MM.1S (cell line): Measurements from ENCODE around the gene AGAP1.

Experiments used
- EZH2 ChIP-seq: fragments of 300-600 bp; sonication (generic); optimal IDR thresholded peaks from 2 replicates; pipeline ENCODE3; 2017; ENCODE audit warnings: low read depth, mild to moderate bottlenecking, antibody characterized with exemption, low read length, mixed read lengths
- TF ChIP-seq, protein P1 (sequence below): fragments of 300-600 bp; sonication (generic); IDR thresholded peaks from 2 replicates; pipeline ENCODE4 v1.5.1; 2016; ENCODE audit warnings: antibody characterized with exemption, low read length, mixed read lengths

DNA sequence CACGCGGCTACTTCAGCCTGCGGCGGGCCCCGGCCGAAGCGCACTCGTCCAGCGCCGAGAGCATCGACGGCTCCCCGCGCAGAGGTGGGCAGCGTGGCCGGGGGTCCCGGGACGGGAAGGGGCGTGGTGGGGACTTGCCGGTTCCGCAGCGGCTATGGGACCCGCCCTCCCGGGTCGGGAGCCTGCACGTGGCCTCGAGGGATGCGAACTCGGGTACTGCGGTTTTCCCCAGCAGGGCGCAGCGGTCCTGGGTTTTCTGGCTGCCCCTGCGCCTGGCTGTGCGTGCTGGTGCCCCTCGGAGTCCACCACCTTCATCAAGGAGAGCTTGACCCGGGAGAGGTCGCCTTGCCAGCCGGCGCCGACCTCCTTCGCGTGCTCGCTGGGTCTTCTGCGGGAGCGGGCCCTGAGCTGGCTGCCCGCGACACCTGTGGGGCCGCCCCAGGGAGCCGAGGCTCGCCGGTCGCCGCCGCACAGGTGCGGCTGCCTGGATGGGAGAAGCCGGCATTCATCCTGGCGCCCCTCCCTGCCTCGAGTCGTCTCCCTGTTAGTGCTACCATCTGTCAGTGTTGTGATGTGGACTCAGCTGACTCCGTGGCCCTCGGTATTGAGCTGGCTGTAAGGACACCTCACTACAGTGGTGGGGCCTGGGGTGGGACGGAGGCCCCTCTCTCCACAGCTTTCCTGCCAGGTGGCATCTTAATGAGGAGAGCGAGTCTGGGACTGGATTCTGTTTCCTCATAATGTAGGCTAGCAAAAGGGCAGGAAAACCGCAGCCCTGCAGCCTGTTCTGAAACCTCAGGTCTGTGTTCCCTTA lies 177.3 kb downstream of the AGAP1 start:
- TF ChIP-seq, protein P1, sequence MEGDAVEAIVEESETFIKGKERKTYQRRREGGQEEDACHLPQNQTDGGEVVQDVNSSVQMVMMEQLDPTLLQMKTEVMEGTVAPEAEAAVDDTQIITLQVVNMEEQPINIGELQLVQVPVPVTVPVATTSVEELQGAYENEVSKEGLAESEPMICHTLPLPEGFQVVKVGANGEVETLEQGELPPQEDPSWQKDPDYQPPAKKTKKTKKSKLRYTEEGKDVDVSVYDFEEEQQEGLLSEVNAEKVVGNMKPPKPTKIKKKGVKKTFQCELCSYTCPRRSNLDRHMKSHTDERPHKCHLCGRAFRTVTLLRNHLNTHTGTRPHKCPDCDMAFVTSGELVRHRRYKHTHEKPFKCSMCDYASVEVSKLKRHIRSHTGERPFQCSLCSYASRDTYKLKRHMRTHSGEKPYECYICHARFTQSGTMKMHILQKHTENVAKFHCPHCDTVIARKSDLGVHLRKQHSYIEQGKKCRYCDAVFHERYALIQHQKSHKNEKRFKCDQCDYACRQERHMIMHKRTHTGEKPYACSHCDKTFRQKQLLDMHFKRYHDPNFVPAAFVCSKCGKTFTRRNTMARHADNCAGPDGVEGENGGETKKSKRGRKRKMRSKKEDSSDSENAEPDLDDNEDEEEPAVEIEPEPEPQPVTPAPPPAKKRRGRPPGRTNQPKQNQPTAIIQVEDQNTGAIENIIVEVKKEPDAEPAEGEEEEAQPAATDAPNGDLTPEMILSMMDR: no peak
- no peak for TF ChIP-seq EZH2
